Endodermal cell (in vitro differentiated cells): ENCODE results near the gene ASB6. TPM values are rescaled to one million over a fixed set of nuclear protein-coding genes. Genes with fewer than 3 reads are reported as not detected.

Experiments used
- DNase-seq: peaks from one replicate; pipeline ENCODE4 v3.0.0-alpha.2; 2017
- H3K27ac ChIP-seq: 2 replicates; pipeline ENCODE4 v1.5.1; 2013; ENCODE audit warnings: mild to moderate bottlenecking, low read depth, low read length, moderate library complexity
- H3K27me3 ChIP-seq: 2 replicates; pipeline ENCODE4 v1.6.1; 2013; ENCODE audit warnings: mild to moderate bottlenecking, low read length, moderate library complexity; ENCODE audit not compliant: insufficient read depth, control insufficient read depth, poor library complexity, severe bottlenecking
- H3K36me3 ChIP-seq: 2 replicates; pipeline ENCODE4 v1.7.0; 2013; ENCODE audit warnings: mild to moderate bottlenecking, low read length, moderate library complexity; ENCODE audit not compliant: control insufficient read depth, insufficient read depth
- H3K4me1 ChIP-seq: one replicate; pipeline ENCODE4 v1.7.0; 2013; ENCODE audit warnings: low read length; ENCODE audit not compliant: control insufficient read depth, insufficient read depth
- H3K4me3 ChIP-seq: 2 replicates; pipeline ENCODE4 v1.5.1; 2013; ENCODE audit warnings: mild to moderate bottlenecking, low read length, moderate library complexity
- H3K9ac ChIP-seq: 2 replicates; pipeline ENCODE4 v1.6.1; 2013; ENCODE audit warnings: mild to moderate bottlenecking, low read length, moderate library complexity; ENCODE audit not compliant: poor library complexity, severe bottlenecking; ENCODE audit errors: extremely low read depth
- H3K9me3 ChIP-seq: 2 replicates; pipeline ENCODE4 v1.6.1; 2013; ENCODE audit warnings: mild to moderate bottlenecking, low read length, moderate library complexity; ENCODE audit not compliant: control insufficient read depth
- H3K27ac Mint-ChIP-seq: 2 replicates; pipeline ENCODE4 v1.8.0; 2020; ENCODE audit warnings: mixed read lengths
- H3K27me3 Mint-ChIP-seq: 2 replicates; pipeline ENCODE4 v1.8.0; 2021; ENCODE audit warnings: mild to moderate bottlenecking, mixed read lengths; ENCODE audit not compliant: insufficient read depth
- H3K36me3 Mint-ChIP-seq: 2 replicates; pipeline ENCODE4 v1.8.0; 2020; ENCODE audit warnings: low read depth, mixed read lengths
- H3K4me1 Mint-ChIP-seq: 2 replicates; pipeline ENCODE4 v1.8.0; 2020; ENCODE audit warnings: mixed read lengths
- H3K4me3 Mint-ChIP-seq: 2 replicates; pipeline ENCODE4 v1.8.0; 2020; ENCODE audit warnings: mild to moderate bottlenecking, moderate library complexity, mixed read lengths
- H3K9me3 Mint-ChIP-seq: 2 replicates; pipeline ENCODE4 v1.8.0; 2020; ENCODE audit warnings: mild to moderate bottlenecking, mixed read lengths
- CTCF ChIP-seq: fragments of 200-600 bp; sonication (generic); conservative IDR thresholded peaks from 2 replicates; pipeline ENCODE4 v1.5.0; 2021; ENCODE audit warnings: antibody characterized with exemption, mild to moderate bottlenecking
- WGBS, 2 experiments: methylation state at CpG; one replicate each; pipeline versions ENCODE4 v1.1.5 to v1.1.7; 2013; ENCODE audit warnings: missing lambda C conversion rate in 2 of 2, mixed read lengths in 1 of 2; ENCODE audit not compliant: insufficient coverage in 1 of 2, insufficient read length in 1 of 2; 5-methylcytosine and 5-hydroxymethylcytosine counted together
- total RNA-seq, 2 donors: library from RNA; stranded (reverse); fragmentation: NEBNext Ultra II Directional in 1 of 2; extraction: Animal tissue kit (Norgen Biotek cat#: 25700) in 1 of 2; gene quantifications; 2 replicates in 1 of 2; 3 replicates in 1 of 2; pipeline ENCODE4 v1.2.1, GENCODE V29; 2021

The ASB6 gene
- total RNA-seq, 2 donors from 2014 or later, result 19.8 to 20.2 TPM

- no peak overlapping the region for H3K4me3 Mint-ChIP-seq
- H3K9me3 Mint-ChIP-seq, result no peaks in the 10 kb centered on the region
- peaks cover 26% of the 10 kb centered on the region for H3K27me3 ChIP-seq
- no peaks in the 10 kb centered on the region for H3K36me3 Mint-ChIP-seq
- no peak for DNase-seq
- TF ChIP-seq CTCF, result no peak
- H3K9me3 ChIP-seq, result no peaks in the 10 kb centered on the region
- H3K9ac ChIP-seq, result no peak overlapping the region
- no peak overlapping the region for H3K4me3 ChIP-seq
- H3K36me3 ChIP-seq, result no peaks in the 10 kb centered on the region
- H3K27ac Mint-ChIP-seq, result no peak overlapping the region
- H3K27me3 Mint-ChIP-seq, result peaks cover 24% of the 10 kb centered on the region
- H3K4me1 Mint-ChIP-seq, result peaks cover 7% of the 10 kb centered on the region
- no peaks in the 10 kb centered on the region for H3K4me1 ChIP-seq
- 85 to 88% methylated on average over 13 to 17 of the region's 17 CpGs for WGBS, 2 experiments
- H3K27ac ChIP-seq, result no peak overlapping the region
Observed at GRCh38 chr9:129669141-129669718, 27.3 kb upstream of the ASB6 start.

DNA sequence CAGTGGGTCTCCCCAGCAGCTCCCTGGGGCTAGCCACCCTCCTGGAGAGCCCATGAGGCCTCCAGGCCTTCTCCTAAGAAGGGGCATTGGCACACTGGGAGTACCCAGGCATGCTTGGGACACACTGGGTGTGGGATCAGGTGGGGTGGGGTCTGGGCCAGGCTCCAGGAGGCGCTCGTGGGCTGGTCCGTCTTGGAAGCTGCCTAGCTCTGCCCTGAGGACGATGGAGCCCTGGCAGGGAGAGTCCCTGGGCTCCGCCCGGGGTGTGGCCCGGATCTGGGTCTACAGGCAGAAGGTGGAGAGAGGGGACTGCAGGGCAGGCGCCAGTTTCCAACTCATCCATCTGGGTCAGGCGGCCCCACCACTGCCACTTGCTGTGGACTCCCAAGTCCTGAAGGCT lies 25.9 kb upstream of the ASB6 start:
- Histone ChIP-seq H3K4me3 (no peak overlapping the region), H3K36me3 (no peaks in the 10 kb centered on the region), H3K27ac (no peak overlapping the region), H3K27me3 (peaks cover 38% of the 10 kb centered on the region), H3K9ac (no peak overlapping the region), H3K4me1 (no peaks in the 10 kb centered on the region), H3K9me3 (no peaks in the 10 kb centered on the region)
- no peak for TF ChIP-seq CTCF
- H3K36me3 Mint-ChIP-seq, result no peaks in the 10 kb centered on the region
- no peak overlapping the region for H3K27ac Mint-ChIP-seq
- H3K4me3 Mint-ChIP-seq, result no peak overlapping the region
- no peaks in the 10 kb centered on the region for H3K9me3 Mint-ChIP-seq
- 90 to 92% methylated on average over 5 to 9 of the region's 9 CpGs for WGBS, 2 experiments
- H3K27me3 Mint-ChIP-seq, result peaks cover 34% of the 10 kb centered on the region
- H3K4me1 Mint-ChIP-seq, result peaks cover 7% of the 10 kb centered on the region
- DNase-seq, result no peak

GRCh38 chr9:129667378-129667777 lies 25.4 kb upstream of the ASB6 start:
- H3K27ac Mint-ChIP-seq, result no peak overlapping the region
- H3K4me1 ChIP-seq, result no peaks in the 10 kb centered on the region
- H3K9me3 ChIP-seq, result no peaks in the 10 kb centered on the region
- H3K27me3 ChIP-seq, result peaks cover 43% of the 10 kb centered on the region
- DNase-seq, result no peak
- H3K4me3 ChIP-seq, result no peak overlapping the region
- H3K27me3 Mint-ChIP-seq, result peaks cover 39% of the 10 kb centered on the region
- H3K4me3 Mint-ChIP-seq, result no peak overlapping the region
- H3K36me3 Mint-ChIP-seq, result no peaks in the 10 kb centered on the region
- H3K9ac ChIP-seq, result no peak overlapping the region
- 85 to 91% methylated on average over 5 to 11 of the region's 11 CpGs for WGBS, 2 experiments
- H3K4me1 Mint-ChIP-seq, result peaks cover 7% of the 10 kb centered on the region
- H3K27ac ChIP-seq, result no peak overlapping the region
- no peaks in the 10 kb centered on the region for H3K36me3 ChIP-seq
- H3K9me3 Mint-ChIP-seq, result no peaks in the 10 kb centered on the region
- TF ChIP-seq CTCF, result no peak
